A673 (cell line): ENCODE results near the gene ZSCAN9.

ENCODE experiments used
- CTCF ChIP-seq: fragments of 300-800, 200-600 bp; sonication (generic); conservative IDR thresholded peaks from 2 replicates; pipeline ENCODE4 v1.5.1; 2017; ENCODE audit warnings: low read depth, mild to moderate bottlenecking, antibody characterized with exemption, low read length, moderate library complexity, mixed read lengths
- EZH2 ChIP-seq: fragments of 200-600 bp; sonication (generic); IDR thresholded peaks from 2 replicates; pipeline ENCODE4 v1.6.1; 2017; ENCODE audit warnings: borderline replicate concordance, low read depth, mild to moderate bottlenecking, mixed read lengths, antibody characterized with exemption, low read length; ENCODE audit not compliant: poor library complexity, severe bottlenecking

- no peak for TF ChIP-seq CTCF
- no peak for TF ChIP-seq EZH2
Observed at GRCh38 chr6:28226460-28226859, 1.4 kb downstream of the ZSCAN9 start.
